SK-N-SH treated with all-trans-retinoic acid at 6 μM for 48 hours (cell line): ENCODE data around the gene CEMIP2.

Experiments used
- ATAC-seq: fragments of 200-7000 bp; cut with Tn5 transposase; 3 replicates; pipeline ENCODE4 v1.9.1; 2020; ENCODE audit warnings: mild to moderate bottlenecking, moderate library complexity
- BACH2 ChIP-seq: fragments of 250-450 bp; sonication (Bioruptor Pico); IDR thresholded peaks from 2 replicates; pipeline ENCODE4 v1.9.0; 2021; ENCODE audit warnings: mild to moderate bottlenecking, borderline replicate concordance
- ESRRG ChIP-seq: fragments of 250-450 bp; sonication (Bioruptor Pico); IDR thresholded peaks from 2 replicates; pipeline ENCODE4 v1.6.1; 2021; ENCODE audit warnings: mild to moderate bottlenecking
- GLIS3 ChIP-seq: fragments of 250-450 bp; sonication (Bioruptor Pico); IDR thresholded peaks from 2 replicates; pipeline ENCODE4 v1.5.0; 2020; ENCODE audit warnings: mild to moderate bottlenecking, moderate library complexity
- ISL1 ChIP-seq: fragments of 250-450 bp; sonication (Bioruptor Pico); IDR thresholded peaks from 2 replicates; pipeline ENCODE4 v2.1.2; 2022; ENCODE audit warnings: mild to moderate bottlenecking, moderate library complexity
- OSR1 ChIP-seq: fragments of 250-450 bp; sonication (Bioruptor Pico); IDR thresholded peaks from 2 replicates; pipeline ENCODE4 v1.8.0; 2022; ENCODE audit warnings: moderate library complexity, mild to moderate bottlenecking, inconsistent platforms
- RARB ChIP-seq: fragments of 250-450 bp; sonication (Bioruptor Pico); IDR thresholded peaks from 2 replicates; pipeline ENCODE4 v1.8.0; 2021; ENCODE audit warnings: mild to moderate bottlenecking, moderate library complexity
- SNAI2 ChIP-seq: fragments of 250-450 bp; sonication (Bioruptor Pico); IDR thresholded peaks from 2 replicates; pipeline ENCODE4 v1.5.0; 2020; ENCODE audit warnings: mild to moderate bottlenecking, moderate library complexity
- TCF4 ChIP-seq: fragments of 250-450 bp; sonication (Bioruptor Pico); IDR thresholded peaks from 2 replicates; pipeline ENCODE4 v1.8.0; 2021; ENCODE audit warnings: mild to moderate bottlenecking, moderate library complexity, borderline replicate concordance
- ZC3H10 ChIP-seq: fragments of 250-450 bp; sonication (Bioruptor Pico); IDR thresholded peaks from 2 replicates; pipeline ENCODE4 v1.5.1; 2021; ENCODE audit warnings: mild to moderate bottlenecking, moderate library complexity
- ZFP3 ChIP-seq: fragments of 250-450 bp; sonication (Bioruptor Pico); IDR thresholded peaks from 2 replicates; pipeline ENCODE4 v1.5.0; 2020; ENCODE audit warnings: mild to moderate bottlenecking, moderate library complexity
- ZFP30 ChIP-seq: fragments of 450-650 bp; formaldehyde crosslinking; IDR thresholded peaks from 2 replicates; pipeline ENCODE4 v1.5.0; 2022; ENCODE audit warnings: mild to moderate bottlenecking, moderate library complexity
- ZNF565 ChIP-seq: fragments of 450-650 bp; formaldehyde crosslinking; conservative IDR thresholded peaks from 2 replicates; pipeline ENCODE4 v1.5.0; 2020; ENCODE audit warnings: low read depth, mild to moderate bottlenecking, moderate library complexity
- ZNF70 ChIP-seq: fragments of 450-650 bp; formaldehyde crosslinking; IDR thresholded peaks from 2 replicates; pipeline ENCODE4 v1.5.0; 2020; ENCODE audit warnings: mild to moderate bottlenecking, moderate library complexity
- ZNF8 ChIP-seq: fragments of 450-650 bp; formaldehyde crosslinking; IDR thresholded peaks from 2 replicates; pipeline ENCODE4 v1.5.0; 2020; ENCODE audit warnings: mild to moderate bottlenecking, moderate library complexity
- TF ChIP-seq, protein P1 (sequence below): fragments of 250-450 bp; sonication (Bioruptor Pico); IDR thresholded peaks from 2 replicates; pipeline ENCODE4 v1.5.1; 2021; ENCODE audit warnings: mild to moderate bottlenecking, moderate library complexity
- TF ChIP-seq, protein P2 (sequence below): fragments of 250-450 bp; sonication (Bioruptor Pico); IDR thresholded peaks from 2 replicates; pipeline ENCODE4 v1.8.0; 2021; ENCODE audit warnings: low read depth, mild to moderate bottlenecking, moderate library complexity, borderline replicate concordance
- TF ChIP-seq, protein P3 (sequence below): fragments of 250-450 bp; sonication (Bioruptor Pico); IDR thresholded peaks from 2 replicates; pipeline ENCODE4 v1.5.1; 2020; ENCODE audit warnings: low read depth, mild to moderate bottlenecking, moderate library complexity
- TF ChIP-seq, protein P4 (sequence below): fragments of 250-450 bp; sonication (Bioruptor Pico); IDR thresholded peaks from 2 replicates; pipeline ENCODE4 v1.5.0; 2020; ENCODE audit warnings: mild to moderate bottlenecking, moderate library complexity
- TF ChIP-seq, protein P5 (sequence below): fragments of 250-450 bp; sonication (Bioruptor Pico); IDR thresholded peaks from 2 replicates; pipeline ENCODE4 v1.8.0; 2020; ENCODE audit warnings: mild to moderate bottlenecking, moderate library complexity, borderline replicate concordance

The CEMIP2 gene

DNA sequence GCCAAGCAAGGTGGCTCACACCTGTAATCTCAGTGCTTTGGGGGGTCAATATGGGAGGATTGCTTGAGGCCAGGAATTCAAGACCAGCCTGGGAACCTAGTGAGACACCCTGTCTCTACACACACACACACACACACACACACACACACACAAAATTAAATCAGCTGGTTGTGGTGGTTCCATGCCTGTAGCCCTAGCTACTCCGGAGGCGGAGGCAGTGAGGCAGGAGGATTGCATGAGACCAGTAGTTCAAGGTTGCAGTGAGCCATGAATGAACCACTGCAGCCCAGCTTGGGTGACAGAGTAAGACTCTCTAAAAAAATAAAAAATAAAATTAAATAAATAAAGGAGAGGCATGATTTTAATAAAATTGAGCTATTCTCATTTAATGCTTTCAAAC lies 13.1 kb downstream of the CEMIP2 start:
- TF ChIP-seq, protein P1, sequence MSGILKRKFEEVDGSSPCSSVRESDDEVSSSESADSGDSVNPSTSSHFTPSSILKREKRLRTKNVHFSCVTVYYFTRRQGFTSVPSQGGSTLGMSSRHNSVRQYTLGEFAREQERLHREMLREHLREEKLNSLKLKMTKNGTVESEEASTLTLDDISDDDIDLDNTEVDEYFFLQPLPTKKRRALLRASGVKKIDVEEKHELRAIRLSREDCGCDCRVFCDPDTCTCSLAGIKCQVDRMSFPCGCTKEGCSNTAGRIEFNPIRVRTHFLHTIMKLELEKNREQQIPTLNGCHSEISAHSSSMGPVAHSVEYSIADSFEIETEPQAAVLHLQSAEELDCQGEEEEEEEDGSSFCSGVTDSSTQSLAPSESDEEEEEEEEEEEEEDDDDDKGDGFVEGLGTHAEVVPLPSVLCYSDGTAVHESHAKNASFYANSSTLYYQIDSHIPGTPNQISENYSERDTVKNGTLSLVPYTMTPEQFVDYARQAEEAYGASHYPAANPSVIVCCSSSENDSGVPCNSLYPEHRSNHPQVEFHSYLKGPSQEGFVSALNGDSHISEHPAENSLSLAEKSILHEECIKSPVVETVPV (CRISPR knock-in tag): no peak
- TF ChIP-seq, protein P2, sequence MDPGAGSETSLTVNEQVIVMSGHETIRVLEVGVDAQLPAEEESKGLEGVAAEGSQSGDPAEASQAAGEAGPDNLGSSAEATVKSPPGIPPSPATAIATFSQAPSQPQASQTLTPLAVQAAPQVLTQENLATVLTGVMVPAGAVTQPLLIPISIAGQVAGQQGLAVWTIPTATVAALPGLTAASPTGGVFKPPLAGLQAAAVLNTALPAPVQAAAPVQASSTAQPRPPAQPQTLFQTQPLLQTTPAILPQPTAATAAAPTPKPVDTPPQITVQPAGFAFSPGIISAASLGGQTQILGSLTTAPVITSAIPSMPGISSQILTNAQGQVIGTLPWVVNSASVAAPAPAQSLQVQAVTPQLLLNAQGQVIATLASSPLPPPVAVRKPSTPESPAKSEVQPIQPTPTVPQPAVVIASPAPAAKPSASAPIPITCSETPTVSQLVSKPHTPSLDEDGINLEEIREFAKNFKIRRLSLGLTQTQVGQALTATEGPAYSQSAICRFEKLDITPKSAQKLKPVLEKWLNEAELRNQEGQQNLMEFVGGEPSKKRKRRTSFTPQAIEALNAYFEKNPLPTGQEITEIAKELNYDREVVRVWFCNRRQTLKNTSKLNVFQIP (CRISPR knock-in tag): no peak
- TF ChIP-seq, protein P3, sequence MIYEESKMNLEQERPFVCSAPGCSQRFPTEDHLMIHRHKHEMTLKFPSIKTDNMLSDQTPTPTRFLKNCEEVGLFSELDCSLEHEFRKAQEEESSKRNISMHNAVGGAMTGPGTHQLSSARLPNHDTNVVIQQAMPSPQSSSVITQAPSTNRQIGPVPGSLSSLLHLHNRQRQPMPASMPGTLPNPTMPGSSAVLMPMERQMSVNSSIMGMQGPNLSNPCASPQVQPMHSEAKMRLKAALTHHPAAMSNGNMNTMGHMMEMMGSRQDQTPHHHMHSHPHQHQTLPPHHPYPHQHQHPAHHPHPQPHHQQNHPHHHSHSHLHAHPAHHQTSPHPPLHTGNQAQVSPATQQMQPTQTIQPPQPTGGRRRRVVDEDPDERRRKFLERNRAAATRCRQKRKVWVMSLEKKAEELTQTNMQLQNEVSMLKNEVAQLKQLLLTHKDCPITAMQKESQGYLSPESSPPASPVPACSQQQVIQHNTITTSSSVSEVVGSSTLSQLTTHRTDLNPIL (CRISPR knock-in tag): no peak
- TF ChIP-seq GLIS3: no peak
- TF ChIP-seq, protein P4, sequence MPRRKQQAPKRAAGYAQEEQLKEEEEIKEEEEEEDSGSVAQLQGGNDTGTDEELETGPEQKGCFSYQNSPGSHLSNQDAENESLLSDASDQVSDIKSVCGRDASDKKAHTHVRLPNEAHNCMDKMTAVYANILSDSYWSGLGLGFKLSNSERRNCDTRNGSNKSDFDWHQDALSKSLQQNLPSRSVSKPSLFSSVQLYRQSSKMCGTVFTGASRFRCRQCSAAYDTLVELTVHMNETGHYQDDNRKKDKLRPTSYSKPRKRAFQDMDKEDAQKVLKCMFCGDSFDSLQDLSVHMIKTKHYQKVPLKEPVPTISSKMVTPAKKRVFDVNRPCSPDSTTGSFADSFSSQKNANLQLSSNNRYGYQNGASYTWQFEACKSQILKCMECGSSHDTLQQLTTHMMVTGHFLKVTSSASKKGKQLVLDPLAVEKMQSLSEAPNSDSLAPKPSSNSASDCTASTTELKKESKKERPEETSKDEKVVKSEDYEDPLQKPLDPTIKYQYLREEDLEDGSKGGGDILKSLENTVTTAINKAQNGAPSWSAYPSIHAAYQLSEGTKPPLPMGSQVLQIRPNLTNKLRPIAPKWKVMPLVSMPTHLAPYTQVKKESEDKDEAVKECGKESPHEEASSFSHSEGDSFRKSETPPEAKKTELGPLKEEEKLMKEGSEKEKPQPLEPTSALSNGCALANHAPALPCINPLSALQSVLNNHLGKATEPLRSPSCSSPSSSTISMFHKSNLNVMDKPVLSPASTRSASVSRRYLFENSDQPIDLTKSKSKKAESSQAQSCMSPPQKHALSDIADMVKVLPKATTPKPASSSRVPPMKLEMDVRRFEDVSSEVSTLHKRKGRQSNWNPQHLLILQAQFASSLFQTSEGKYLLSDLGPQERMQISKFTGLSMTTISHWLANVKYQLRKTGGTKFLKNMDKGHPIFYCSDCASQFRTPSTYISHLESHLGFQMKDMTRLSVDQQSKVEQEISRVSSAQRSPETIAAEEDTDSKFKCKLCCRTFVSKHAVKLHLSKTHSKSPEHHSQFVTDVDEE (CRISPR knock-in tag): no peak
- TF ChIP-seq ZFP3 (CRISPR knock-in tag): no peak
- TF ChIP-seq, all 23 proteins: peak for 0
- ATAC-seq: no peak

DNA sequence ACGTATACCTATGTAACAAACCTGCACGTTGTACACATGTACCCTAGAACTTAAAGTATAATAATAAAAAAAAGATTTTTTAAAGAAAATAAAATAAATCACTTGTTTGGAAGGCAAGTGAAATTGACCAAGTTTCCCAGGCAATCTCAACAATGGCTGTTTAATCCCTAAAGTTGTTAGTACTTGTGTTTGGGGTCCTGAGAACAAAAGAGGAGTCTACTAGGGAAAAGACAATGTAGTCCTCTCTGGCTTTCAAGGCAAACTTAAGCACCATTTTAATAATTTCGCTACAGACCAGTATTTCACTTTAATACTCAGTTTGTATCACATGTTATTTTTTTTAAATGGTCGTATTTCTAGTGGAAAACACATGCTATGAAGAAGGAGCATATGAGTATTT lies 14.2 kb downstream of the CEMIP2 start:
- no peak for ATAC-seq
- TF ChIP-seq GLIS3 (no peak), ESRRG (no peak), ZC3H10 (no peak), ZNF8 (CRISPR knock-in tag) (no peak)
- TF ChIP-seq, all 23 proteins: peak for 0

DNA sequence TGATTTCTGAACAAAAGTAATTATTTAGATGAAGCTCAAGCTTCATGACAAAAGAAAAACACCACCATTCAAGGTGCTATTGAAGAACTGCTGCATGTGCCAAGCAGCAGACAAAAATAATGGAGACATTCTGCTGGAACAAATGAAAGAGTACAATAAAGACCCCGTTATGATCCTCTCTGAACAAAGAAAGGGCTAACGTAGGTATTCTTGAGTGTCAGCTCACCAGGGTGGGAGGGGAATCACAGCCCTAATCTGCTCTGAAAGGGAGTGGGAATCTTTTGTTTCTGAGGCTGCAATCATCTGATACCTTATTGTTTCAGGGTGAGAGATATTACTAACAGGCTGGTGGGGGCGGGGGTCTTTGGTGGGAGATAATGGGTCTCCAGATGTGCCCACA lies 15.4 kb downstream of the CEMIP2 start:
- no peak for ATAC-seq
- TF ChIP-seq, protein P5, sequence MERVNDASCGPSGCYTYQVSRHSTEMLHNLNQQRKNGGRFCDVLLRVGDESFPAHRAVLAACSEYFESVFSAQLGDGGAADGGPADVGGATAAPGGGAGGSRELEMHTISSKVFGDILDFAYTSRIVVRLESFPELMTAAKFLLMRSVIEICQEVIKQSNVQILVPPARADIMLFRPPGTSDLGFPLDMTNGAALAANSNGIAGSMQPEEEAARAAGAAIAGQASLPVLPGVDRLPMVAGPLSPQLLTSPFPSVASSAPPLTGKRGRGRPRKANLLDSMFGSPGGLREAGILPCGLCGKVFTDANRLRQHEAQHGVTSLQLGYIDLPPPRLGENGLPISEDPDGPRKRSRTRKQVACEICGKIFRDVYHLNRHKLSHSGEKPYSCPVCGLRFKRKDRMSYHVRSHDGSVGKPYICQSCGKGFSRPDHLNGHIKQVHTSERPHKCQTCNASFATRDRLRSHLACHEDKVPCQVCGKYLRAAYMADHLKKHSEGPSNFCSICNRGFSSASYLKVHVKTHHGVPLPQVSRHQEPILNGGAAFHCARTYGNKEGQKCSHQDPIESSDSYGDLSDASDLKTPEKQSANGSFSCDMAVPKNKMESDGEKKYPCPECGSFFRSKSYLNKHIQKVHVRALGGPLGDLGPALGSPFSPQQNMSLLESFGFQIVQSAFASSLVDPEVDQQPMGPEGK (CRISPR knock-in tag): no peak
- no peak for TF ChIP-seq SNAI2 (CRISPR knock-in tag)
- TF ChIP-seq, all 23 proteins: peak for 0

DNA sequence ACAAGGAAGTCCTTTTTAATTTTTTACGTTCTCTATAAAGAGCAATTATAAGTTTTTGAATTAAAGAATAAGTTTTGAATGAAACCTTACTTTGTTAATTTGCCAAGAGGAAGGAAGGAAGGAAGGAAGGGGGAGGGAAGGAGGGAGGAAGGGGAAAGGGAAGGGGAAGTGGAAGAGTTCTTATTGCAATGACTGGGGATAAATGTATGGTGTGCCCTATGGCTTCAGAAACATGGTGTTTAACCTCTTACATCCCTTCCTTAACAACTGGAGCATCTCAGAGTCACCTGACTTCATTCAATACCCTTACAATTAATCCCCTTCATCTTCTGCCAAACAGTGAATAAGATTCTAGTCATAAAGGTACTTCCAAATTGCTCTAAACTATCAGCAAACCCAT lies 16.0 kb downstream of the CEMIP2 start:
- ATAC-seq: no peak
- no peak for TF ChIP-seq ZNF70 (CRISPR knock-in tag)
- TF ChIP-seq BACH2 (CRISPR knock-in tag): no peak
- TF ChIP-seq, protein P2 (CRISPR knock-in tag): no peak
- TF ChIP-seq, protein P4 (CRISPR knock-in tag): no peak
- no peak for TF ChIP-seq ESRRG
- TF ChIP-seq ZFP3 (CRISPR knock-in tag): no peak
- no peak for TF ChIP-seq TCF4 (CRISPR knock-in tag)
- TF ChIP-seq, protein P1 (CRISPR knock-in tag): no peak
- TF ChIP-seq OSR1 (CRISPR knock-in tag): no peak
- no peak for TF ChIP-seq ISL1 (CRISPR knock-in tag)
- TF ChIP-seq ZFP30 (CRISPR knock-in tag): no peak
- TF ChIP-seq, protein P3 (CRISPR knock-in tag): no peak
- no peak for TF ChIP-seq ZNF565
- TF ChIP-seq ZC3H10: no peak
- no peak for TF ChIP-seq RARB (CRISPR knock-in tag)
